Measurements from ENCODE around the gene NRG2.

DNA sequence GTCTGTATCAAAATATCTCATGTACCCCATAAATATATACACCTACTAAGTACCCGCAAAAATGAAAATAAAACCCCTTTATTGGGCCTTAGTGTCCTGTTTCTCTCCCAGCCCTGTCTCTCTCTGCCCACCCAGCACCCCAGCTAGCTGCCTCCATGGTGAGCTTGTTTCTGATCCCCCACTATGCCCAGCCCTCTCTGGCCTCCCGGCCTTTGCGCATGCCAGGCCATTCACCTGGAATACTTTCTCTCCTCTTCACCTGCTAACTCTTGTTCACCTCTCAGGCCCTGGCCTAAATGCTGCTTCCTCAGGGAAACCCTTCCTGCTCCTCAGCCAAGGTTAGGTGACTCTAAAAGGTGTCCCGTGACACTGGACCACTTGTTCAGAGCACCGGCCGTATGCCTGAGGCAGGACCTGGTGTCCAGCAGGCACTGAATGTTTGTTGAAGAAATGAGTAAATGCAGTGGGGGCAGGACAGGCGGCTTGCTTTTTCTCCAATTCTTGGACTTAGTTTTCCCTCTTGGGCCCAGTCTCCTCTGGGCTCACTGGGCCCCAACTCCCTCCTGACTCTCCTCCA is 189.0 kb downstream of the NRG2 start:
- TF ChIP-seq POLR2A (IDR thresholded peaks at IDR 0.05): no peak
- TF ChIP-seq, protein P1, sequence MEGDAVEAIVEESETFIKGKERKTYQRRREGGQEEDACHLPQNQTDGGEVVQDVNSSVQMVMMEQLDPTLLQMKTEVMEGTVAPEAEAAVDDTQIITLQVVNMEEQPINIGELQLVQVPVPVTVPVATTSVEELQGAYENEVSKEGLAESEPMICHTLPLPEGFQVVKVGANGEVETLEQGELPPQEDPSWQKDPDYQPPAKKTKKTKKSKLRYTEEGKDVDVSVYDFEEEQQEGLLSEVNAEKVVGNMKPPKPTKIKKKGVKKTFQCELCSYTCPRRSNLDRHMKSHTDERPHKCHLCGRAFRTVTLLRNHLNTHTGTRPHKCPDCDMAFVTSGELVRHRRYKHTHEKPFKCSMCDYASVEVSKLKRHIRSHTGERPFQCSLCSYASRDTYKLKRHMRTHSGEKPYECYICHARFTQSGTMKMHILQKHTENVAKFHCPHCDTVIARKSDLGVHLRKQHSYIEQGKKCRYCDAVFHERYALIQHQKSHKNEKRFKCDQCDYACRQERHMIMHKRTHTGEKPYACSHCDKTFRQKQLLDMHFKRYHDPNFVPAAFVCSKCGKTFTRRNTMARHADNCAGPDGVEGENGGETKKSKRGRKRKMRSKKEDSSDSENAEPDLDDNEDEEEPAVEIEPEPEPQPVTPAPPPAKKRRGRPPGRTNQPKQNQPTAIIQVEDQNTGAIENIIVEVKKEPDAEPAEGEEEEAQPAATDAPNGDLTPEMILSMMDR (IDR thresholded peaks at IDR 0.05): no peak

Data from uterus (tissue), 2 donors.